K562 (cell line): ENCODE measurements around the gene TMEM30A. TPM values are rescaled to one million over a fixed set of nuclear protein-coding genes. Genes with fewer than 3 reads are reported as not detected.

Experiments used
- ARID4B ChIP-seq: sonication (generic); formaldehyde crosslinking; IDR thresholded peaks from 2 replicates; pipeline ENCODE4 v1.8.0; 2022; ENCODE audit warnings: mild to moderate bottlenecking, missing genetic modification reagents
- CHD7 ChIP-seq: fragments of 200-600 bp; sonication (generic); IDR thresholded peaks from one replicate; pipeline ENCODE4 v1.6.1; 2012; ENCODE audit warnings: mild to moderate bottlenecking, low read depth, low read length, inconsistent platforms
- ESRRA ChIP-seq: fragments of 450-650 bp; IDR thresholded peaks from 2 replicates; pipeline ENCODE4 v1.6.1; 2014; ENCODE audit warnings: low read depth, mild to moderate bottlenecking, moderate library complexity, borderline replicate concordance
- HCFC1 ChIP-seq: IDR thresholded peaks from 2 replicates; pipeline ENCODE4 v1.6.1; 2012; ENCODE audit warnings: low read depth, low read length, improper control_type of control experiment
- KDM5B ChIP-seq: fragments of 200-600 bp; sonication (generic); IDR thresholded peaks from 2 replicates; pipeline ENCODE4 v1.6.1; 2012; ENCODE audit warnings: low read depth, mild to moderate bottlenecking, moderate library complexity, low read length, control low read depth, inconsistent platforms; ENCODE audit not compliant: insufficient replicate concordance
- KLF1 ChIP-seq: fragments of 450-650 bp; IDR thresholded peaks from 2 replicates; pipeline ENCODE4 v1.6.1; 2016; ENCODE audit warnings: missing genetic modification characterization, missing compliant biosample characterization
- KLF13 ChIP-seq: fragments of 450-650 bp; IDR thresholded peaks from 2 replicates; pipeline ENCODE4 v1.6.1; 2016; ENCODE audit warnings: missing genetic modification characterization, low read depth, mild to moderate bottlenecking, missing compliant biosample characterization, moderate library complexity, borderline replicate concordance
- NR3C1 ChIP-seq: sonication (generic); formaldehyde crosslinking; IDR thresholded peaks from 2 replicates; pipeline ENCODE4 v1.8.1; 2022; ENCODE audit warnings: missing genetic modification reagents
- PML ChIP-seq: IDR thresholded peaks from 2 replicates; pipeline ENCODE4 v1.6.1; 2012; ENCODE audit warnings: low read length, inconsistent platforms
- RAD51 ChIP-seq: fragments of 450-650 bp; IDR thresholded peaks from 2 replicates; pipeline ENCODE4 v1.7.1; 2016; ENCODE audit warnings: low read depth, mild to moderate bottlenecking, borderline replicate concordance
- SNRNP70 ChIP-seq: fragments of 200-400 bp; formaldehyde crosslinking; optimal IDR thresholded peaks from 2 replicates; pipeline ENCODE3; 2017; ENCODE audit warnings: low read depth, low read length
- ZFPM2 ChIP-seq: fragments of 250-450 bp; sonication (Bioruptor Pico); IDR thresholded peaks from 2 replicates; pipeline ENCODE4 v1.5.1; 2022; ENCODE audit warnings: mild to moderate bottlenecking
- polyA plus RNA-seq, 8 experiments: library from polyadenylated mRNA; depleted of rRNA in 4 of 8; stranded (reverse) in 5 of 8; unstranded in 3 of 8; fragments of >200 nt; fragmentation: Nextera tagmentation in 2 of 8; fragmentation: Illumina TruSeq in 1 of 8; extraction: Ambion mirVana in 2 of 8; extraction: Trizol in 1 of 8; gene quantifications; 2 replicates each; pipeline versions ENCODE4 v1.2.1 to v1.2.3, GENCODE V29; 2011 to 2014; ENCODE audit warnings: inconsistent platforms in 1 of 8, missing spikeins in 1 of 8
- total RNA-seq, 7 experiments: library from RNA; depleted of rRNA in 6 of 7; stranded (reverse); fragments of >200 nt in 6 of 7; fragmentation: Illumina TruSeq in 2 of 7; extraction: Trizol in 2 of 7; gene quantifications; 2 replicates each; pipeline versions ENCODE4 v1.2.1 to v1.2.3, GENCODE V29; 2011 to 2021; ENCODE audit warnings: low replicate concordance in 1 of 7

TMEM30A gene
- total and polyA plus RNA-seq, 9 of the 15 experiments (the other 6 are each of a cell fraction or from before 2014, with no cell fraction given): 6.5 to 31.2 (median 16.3) TPM

GRCh38 chr6:75283907-75284631 lies 523 bp downstream of the TMEM30A start (continued):
- TF ChIP-seq CHD7 (no peak), NR3C1 (no peak), KDM5B (no peak), HCFC1 (no peak), SNRNP70 (no peak), ZFPM2 (CRISPR knock-in tag) (no peak), RAD51 (no peak), KLF1 (no peak), PML (peak; percentile 1; the same call in 1 of the 2 replicates), KLF13 (tag) (no peak), ESRRA (no peak), ARID4B (CRISPR knock-in tag) (0 out of 2 replicates have a peak, but pooled peaks have one; percentile 24)
